ENCODE measurements around the gene CADM1.

DNA sequence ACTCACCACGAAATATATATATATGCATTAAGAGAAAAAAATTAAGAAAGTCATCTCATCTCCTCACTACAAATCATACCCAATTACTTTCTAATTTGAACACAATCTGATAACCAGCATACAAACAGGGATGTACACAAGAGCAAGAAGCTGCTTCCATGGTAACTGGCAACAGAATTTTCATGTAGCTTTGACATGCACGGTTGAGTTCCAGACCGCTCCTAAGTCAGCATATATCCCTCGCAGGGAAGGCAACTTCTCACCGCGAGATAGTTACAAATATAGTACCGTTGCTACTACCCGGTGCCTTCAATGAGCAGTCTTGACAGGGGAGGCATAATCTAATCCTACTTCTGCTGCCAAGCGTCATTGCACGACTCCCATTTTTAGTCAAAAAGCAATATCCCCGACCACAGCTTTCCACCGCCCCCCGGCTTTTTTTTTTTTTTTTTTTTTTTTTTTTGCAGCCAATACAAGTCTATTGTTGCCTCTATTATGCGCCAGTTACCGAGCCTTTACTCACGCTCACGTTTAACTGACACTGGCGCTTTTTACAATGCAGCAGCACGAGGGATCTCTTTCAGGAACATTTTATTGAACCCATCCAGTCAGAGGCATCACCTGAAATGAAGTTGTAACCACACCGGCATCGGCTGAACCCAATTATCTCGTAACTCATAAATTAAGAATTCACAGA, 2.2 kb downstream of the CADM1 start:
- TF ChIP-seq, protein P1, sequence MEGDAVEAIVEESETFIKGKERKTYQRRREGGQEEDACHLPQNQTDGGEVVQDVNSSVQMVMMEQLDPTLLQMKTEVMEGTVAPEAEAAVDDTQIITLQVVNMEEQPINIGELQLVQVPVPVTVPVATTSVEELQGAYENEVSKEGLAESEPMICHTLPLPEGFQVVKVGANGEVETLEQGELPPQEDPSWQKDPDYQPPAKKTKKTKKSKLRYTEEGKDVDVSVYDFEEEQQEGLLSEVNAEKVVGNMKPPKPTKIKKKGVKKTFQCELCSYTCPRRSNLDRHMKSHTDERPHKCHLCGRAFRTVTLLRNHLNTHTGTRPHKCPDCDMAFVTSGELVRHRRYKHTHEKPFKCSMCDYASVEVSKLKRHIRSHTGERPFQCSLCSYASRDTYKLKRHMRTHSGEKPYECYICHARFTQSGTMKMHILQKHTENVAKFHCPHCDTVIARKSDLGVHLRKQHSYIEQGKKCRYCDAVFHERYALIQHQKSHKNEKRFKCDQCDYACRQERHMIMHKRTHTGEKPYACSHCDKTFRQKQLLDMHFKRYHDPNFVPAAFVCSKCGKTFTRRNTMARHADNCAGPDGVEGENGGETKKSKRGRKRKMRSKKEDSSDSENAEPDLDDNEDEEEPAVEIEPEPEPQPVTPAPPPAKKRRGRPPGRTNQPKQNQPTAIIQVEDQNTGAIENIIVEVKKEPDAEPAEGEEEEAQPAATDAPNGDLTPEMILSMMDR (IDR thresholded peaks at IDR 0.05) = no peak
- no peak for TF ChIP-seq POLR2A (IDR thresholded peaks at IDR 0.05)
